Liver (tissue), 9 donors: Measurements from ENCODE around the gene CDON. TPM values are rescaled to one million over a fixed set of nuclear protein-coding genes. Genes with fewer than 3 reads are reported as not detected.

Experiments used
- DNase-seq: peaks from one replicate; pipeline ENCODE4 v3.0.0-alpha.2; 2017; ENCODE audit warnings: low spot score
- H3K27ac ChIP-seq, 2 donors: one replicate each; pipeline ENCODE4 v1.7.0; 2013; ENCODE audit warnings: inconsistent platforms in 2 of 2, low read length in 2 of 2, control low read depth in 1 of 2, low read depth in 1 of 2, mild to moderate bottlenecking in 1 of 2
- H3K27me3 ChIP-seq, 4 donors: one replicate each; pipeline versions ENCODE4 v1.6.1 to v1.7.0; 2013; ENCODE audit warnings: low read length in 3 of 4, inconsistent platforms in 1 of 4, mild to moderate bottlenecking in 1 of 4, moderate library complexity in 1 of 4; ENCODE audit not compliant: control insufficient read depth in 4 of 4, insufficient read depth in 4 of 4
- H3K36me3 ChIP-seq, 4 donors: one replicate each; pipeline versions ENCODE4 v1.6.1 to v1.7.0; 2013; ENCODE audit warnings: low read length in 3 of 4, mild to moderate bottlenecking in 3 of 4, low read depth in 1 of 4, moderate library complexity in 1 of 4; ENCODE audit not compliant: control insufficient read depth in 4 of 4, insufficient read depth in 3 of 4
- H3K4me1 ChIP-seq, 4 donors: one replicate each; pipeline versions ENCODE4 v1.6.1 to v1.7.0; 2013; ENCODE audit warnings: low read length in 3 of 4, mild to moderate bottlenecking in 3 of 4, moderate library complexity in 1 of 4; ENCODE audit not compliant: control insufficient read depth in 4 of 4, insufficient read depth in 4 of 4
- H3K4me3 ChIP-seq, 3 donors: one replicate each; pipeline versions ENCODE4 v1.6.1 to v1.7.0; 2013; ENCODE audit warnings: low read length in 3 of 3, control low read depth in 1 of 3, low read depth in 1 of 3, mild to moderate bottlenecking in 1 of 3
- H3K9ac ChIP-seq, 2 donors: one replicate each; pipeline ENCODE4 v1.7.0; 2013; ENCODE audit warnings: low read length in 2 of 2, mild to moderate bottlenecking in 2 of 2, moderate library complexity in 2 of 2, control low read depth in 1 of 2, low read depth in 1 of 2
- H3K9me3 ChIP-seq, 4 donors: one replicate each; pipeline versions ENCODE4 v1.6.1 to v1.7.0; 2013; ENCODE audit warnings: low read length in 3 of 4; ENCODE audit not compliant: control insufficient read depth in 4 of 4
- EGR1 ChIP-seq, 2 donors: IDR thresholded peaks; 2 replicates each; pipeline ENCODE4 v1.6.1; 2016 to 2018; ENCODE audit warnings: antibody characterized with exemption in 2 of 2, low read depth in 2 of 2
- FOXA1 ChIP-seq: IDR thresholded peaks from 2 replicates; pipeline ENCODE4 v1.6.1; 2016; ENCODE audit warnings: antibody characterized with exemption
- FOXA2 ChIP-seq: IDR thresholded peaks from 2 replicates; pipeline ENCODE4 v1.6.1; 2016; ENCODE audit warnings: antibody characterized with exemption
- GABPA ChIP-seq, 2 donors: IDR thresholded peaks in 1 of 2; conservative IDR thresholded peaks in 1 of 2; 2 replicates each; pipeline ENCODE4 v1.6.1; 2016; ENCODE audit warnings: antibody characterized with exemption in 2 of 2, mild to moderate bottlenecking in 1 of 2, moderate library complexity in 1 of 2
- HNF4A ChIP-seq, 2 donors: conservative IDR thresholded peaks; 2 replicates each; pipeline ENCODE4 v1.6.1; 2016; ENCODE audit warnings: antibody characterized with exemption in 2 of 2, mild to moderate bottlenecking in 2 of 2
- HNF4G ChIP-seq: IDR thresholded peaks from 2 replicates; pipeline ENCODE4 v1.6.1; 2016; ENCODE audit warnings: antibody characterized with exemption
- JUND ChIP-seq, 2 donors: IDR thresholded peaks; 2 replicates each; pipeline ENCODE4 v1.6.1; 2016; ENCODE audit warnings: antibody characterized with exemption in 2 of 2
- NR2F2 ChIP-seq: IDR thresholded peaks from 2 replicates; pipeline ENCODE4 v1.6.1; 2016; ENCODE audit warnings: antibody characterized with exemption
- RAD21 ChIP-seq, 2 donors: IDR thresholded peaks; 2 replicates each; pipeline ENCODE4 v1.6.1; 2016; ENCODE audit warnings: antibody characterized with exemption in 2 of 2, mild to moderate bottlenecking in 2 of 2
- RXRA ChIP-seq, 2 donors: IDR thresholded peaks; 2 replicates each; pipeline ENCODE4 v1.6.1; 2017 to 2018; ENCODE audit warnings: antibody characterized with exemption in 2 of 2, mild to moderate bottlenecking in 1 of 2
- SP1 ChIP-seq: IDR thresholded peaks from 2 replicates; pipeline ENCODE4 v1.6.1; 2018; ENCODE audit warnings: antibody characterized with exemption, mild to moderate bottlenecking
- TAF1 ChIP-seq: conservative IDR thresholded peaks from 2 replicates; pipeline ENCODE4 v1.6.1; 2016; ENCODE audit warnings: antibody characterized with exemption, mild to moderate bottlenecking
- YY1 ChIP-seq: IDR thresholded peaks from 2 replicates; pipeline ENCODE4 v1.6.1; 2016; ENCODE audit warnings: antibody characterized with exemption, mild to moderate bottlenecking
- WGBS: extraction: QIAGEN DNeasy Blood & Tissue Kit; methylation state at CpG from one replicate; pipeline ENCODE4 v1.1.7; 2013; 5-methylcytosine and 5-hydroxymethylcytosine counted together
- polyA plus RNA-seq, 2 donors: library from polyadenylated mRNA; stranded (reverse) in 1 of 2; unstranded in 1 of 2; fragments of 200-250 nt in 1 of 2; fragments of >200 nt in 1 of 2; fragmentation: Nextera tagmentation in 1 of 2; extraction: Ambion mirVana in 1 of 2; gene quantifications; one replicate each; pipeline versions ENCODE4 v1.2.1 to v1.2.3, GENCODE V29; 2013 to 2015
- total RNA-seq, 2 donors: library from RNA; depleted of rRNA; stranded (reverse); fragments of >200 nt; gene quantifications; one replicate each; pipeline ENCODE4 v1.2.3, GENCODE V29; 2014
- TF ChIP-seq, protein P1 (sequence below): IDR thresholded peaks from 2 replicates; pipeline ENCODE4 v1.6.1; 2016; ENCODE audit warnings: antibody characterized with exemption
- TF ChIP-seq, protein P2 (sequence below): IDR thresholded peaks from 2 replicates; pipeline ENCODE4 v1.6.1; 2016; ENCODE audit warnings: antibody characterized with exemption
- TF ChIP-seq, protein P3 (sequence below): IDR thresholded peaks from 2 replicates; pipeline ENCODE4 v1.6.1; 2016; ENCODE audit warnings: antibody characterized with exemption
- TF ChIP-seq, protein P4 (sequence below): fragments of 150-350 bp; IDR thresholded peaks from 2 replicates; pipeline ENCODE4 v1.5.1; 2017; ENCODE audit warnings: improper control_type of control experiment, low read depth, low read length; ENCODE audit not compliant: missing input control
- donor health status: healthy.
- donor health status: healthy.
- donor health status: healthy.
- donor health status: healthy.
- donor health status: healthy.

CDON gene
- total and polyA plus RNA-seq, 4 donors, result 0.69 to 7.4 (median 3.9) TPM

DNA sequence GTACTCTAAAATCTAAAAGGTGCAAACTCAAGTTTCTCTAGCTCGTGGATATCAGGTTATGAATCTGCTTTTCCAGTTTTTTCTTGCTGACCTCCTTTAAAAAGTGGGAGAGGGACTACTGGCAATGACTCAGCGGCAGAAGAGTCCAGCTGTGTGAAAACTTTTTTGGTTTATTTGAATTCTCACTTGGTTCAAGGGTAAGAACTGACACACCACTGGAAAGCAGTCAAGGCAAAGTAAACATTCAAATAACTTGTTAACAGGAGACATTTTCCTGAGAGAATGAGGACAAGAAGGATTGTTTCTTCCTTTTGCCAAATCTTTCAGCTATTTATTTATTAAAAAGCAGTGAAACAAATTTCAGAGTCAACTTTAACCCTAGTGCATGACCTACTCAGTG, 36.1 kb downstream of the CDON start:
- TF ChIP-seq NR2F2, result peak; percentile 16
- TF ChIP-seq, protein P1, sequence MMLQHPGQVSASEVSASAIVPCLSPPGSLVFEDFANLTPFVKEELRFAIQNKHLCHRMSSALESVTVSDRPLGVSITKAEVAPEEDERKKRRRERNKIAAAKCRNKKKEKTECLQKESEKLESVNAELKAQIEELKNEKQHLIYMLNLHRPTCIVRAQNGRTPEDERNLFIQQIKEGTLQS, result no peak
- no peaks in the 10 kb centered on the region for H3K36me3 ChIP-seq
- no peak overlapping the region for H3K4me3 ChIP-seq
- H3K27ac ChIP-seq, result no peak overlapping the region
- H3K9ac ChIP-seq, result peak overlapping the region in 1 of 2 donors; percentile 7
- WGBS, result 38% methylated on average over 2 of the region's 2 CpGs
- H3K4me1 ChIP-seq, result peaks cover 0 to 12% (median 5%) of the 10 kb centered on the region in 4 donors
- DNase-seq, result no peak
- no peaks in the 10 kb centered on the region for H3K27me3 ChIP-seq
- no peaks in the 10 kb centered on the region for H3K9me3 ChIP-seq

DNA sequence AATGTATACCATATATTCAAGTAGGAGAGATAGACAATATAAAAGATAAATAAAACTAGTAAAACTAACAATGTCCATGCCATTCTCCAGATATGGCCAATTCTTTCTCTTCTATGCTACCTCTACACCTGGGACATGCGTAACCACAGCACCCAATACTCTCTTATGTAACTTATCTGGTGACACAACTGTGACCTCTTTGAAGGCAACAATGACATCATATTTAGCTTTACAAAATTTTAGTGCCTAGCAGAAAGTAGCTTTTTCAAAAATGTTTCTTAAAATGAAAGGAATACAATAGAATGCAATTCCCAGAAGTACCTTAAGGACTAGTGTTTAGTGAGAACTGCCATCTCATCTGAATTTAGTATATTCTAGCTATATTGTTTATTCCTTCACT, 36.8 kb downstream of the CDON start:
- no peak overlapping the region for H3K27ac ChIP-seq
- H3K9ac ChIP-seq, result no peak overlapping the region
- 95% methylated on average over 1 of the region's 1 CpG for whole genome bisulfite sequencing
- H3K27me3 ChIP-seq, result no peaks in the 10 kb centered on the region
- no peak overlapping the region for H3K4me3 ChIP-seq
- no peak for TF ChIP-seq NR2F2
- TF ChIP-seq, protein P2, sequence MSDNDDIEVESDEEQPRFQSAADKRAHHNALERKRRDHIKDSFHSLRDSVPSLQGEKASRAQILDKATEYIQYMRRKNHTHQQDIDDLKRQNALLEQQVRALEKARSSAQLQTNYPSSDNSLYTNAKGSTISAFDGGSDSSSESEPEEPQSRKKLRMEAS, result no peak
- no peak for TF ChIP-seq HNF4G
- TF ChIP-seq, protein P3, sequence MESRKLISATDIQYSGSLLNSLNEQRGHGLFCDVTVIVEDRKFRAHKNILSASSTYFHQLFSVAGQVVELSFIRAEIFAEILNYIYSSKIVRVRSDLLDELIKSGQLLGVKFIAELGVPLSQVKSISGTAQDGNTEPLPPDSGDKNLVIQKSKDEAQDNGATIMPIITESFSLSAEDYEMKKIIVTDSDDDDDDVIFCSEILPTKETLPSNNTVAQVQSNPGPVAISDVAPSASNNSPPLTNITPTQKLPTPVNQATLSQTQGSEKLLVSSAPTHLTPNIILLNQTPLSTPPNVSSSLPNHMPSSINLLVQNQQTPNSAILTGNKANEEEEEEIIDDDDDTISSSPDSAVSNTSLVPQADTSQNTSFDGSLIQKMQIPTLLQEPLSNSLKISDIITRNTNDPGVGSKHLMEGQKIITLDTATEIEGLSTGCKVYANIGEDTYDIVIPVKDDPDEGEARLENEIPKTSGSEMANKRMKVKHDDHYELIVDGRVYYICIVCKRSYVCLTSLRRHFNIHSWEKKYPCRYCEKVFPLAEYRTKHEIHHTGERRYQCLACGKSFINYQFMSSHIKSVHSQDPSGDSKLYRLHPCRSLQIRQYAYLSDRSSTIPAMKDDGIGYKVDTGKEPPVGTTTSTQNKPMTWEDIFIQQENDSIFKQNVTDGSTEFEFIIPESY, result no peak
- TF ChIP-seq FOXA1, result no peak
- no peak for TF ChIP-seq JUND (IDR thresholded peaks at IDR 0.05)
- TF ChIP-seq GABPA (IDR thresholded peaks at IDR 0.05 in 1 of 2, conservative IDR thresholded peaks at IDR 0.05 in 1 of 2), result no peak
- no peak for TF ChIP-seq TAF1
- TF ChIP-seq HNF4A (conservative IDR thresholded peaks at IDR 0.05), result no peak
- TF ChIP-seq, protein P1, result no peak
- no peak for TF ChIP-seq SP1
- TF ChIP-seq, protein P4, sequence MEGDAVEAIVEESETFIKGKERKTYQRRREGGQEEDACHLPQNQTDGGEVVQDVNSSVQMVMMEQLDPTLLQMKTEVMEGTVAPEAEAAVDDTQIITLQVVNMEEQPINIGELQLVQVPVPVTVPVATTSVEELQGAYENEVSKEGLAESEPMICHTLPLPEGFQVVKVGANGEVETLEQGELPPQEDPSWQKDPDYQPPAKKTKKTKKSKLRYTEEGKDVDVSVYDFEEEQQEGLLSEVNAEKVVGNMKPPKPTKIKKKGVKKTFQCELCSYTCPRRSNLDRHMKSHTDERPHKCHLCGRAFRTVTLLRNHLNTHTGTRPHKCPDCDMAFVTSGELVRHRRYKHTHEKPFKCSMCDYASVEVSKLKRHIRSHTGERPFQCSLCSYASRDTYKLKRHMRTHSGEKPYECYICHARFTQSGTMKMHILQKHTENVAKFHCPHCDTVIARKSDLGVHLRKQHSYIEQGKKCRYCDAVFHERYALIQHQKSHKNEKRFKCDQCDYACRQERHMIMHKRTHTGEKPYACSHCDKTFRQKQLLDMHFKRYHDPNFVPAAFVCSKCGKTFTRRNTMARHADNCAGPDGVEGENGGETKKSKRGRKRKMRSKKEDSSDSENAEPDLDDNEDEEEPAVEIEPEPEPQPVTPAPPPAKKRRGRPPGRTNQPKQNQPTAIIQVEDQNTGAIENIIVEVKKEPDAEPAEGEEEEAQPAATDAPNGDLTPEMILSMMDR, result no peak
- TF ChIP-seq RAD21 (IDR thresholded peaks at IDR 0.05), result no peak
- TF ChIP-seq RXRA (IDR thresholded peaks at IDR 0.05), result no peak
- TF ChIP-seq YY1, result no peak
- H3K9me3 ChIP-seq, result no peaks in the 10 kb centered on the region
- no peaks in the 10 kb centered on the region for H3K36me3 ChIP-seq
- DNase-seq, result no peak
- H3K4me1 ChIP-seq, result peaks cover 0 to 12% (median 5%) of the 10 kb centered on the region in 4 donors

DNA sequence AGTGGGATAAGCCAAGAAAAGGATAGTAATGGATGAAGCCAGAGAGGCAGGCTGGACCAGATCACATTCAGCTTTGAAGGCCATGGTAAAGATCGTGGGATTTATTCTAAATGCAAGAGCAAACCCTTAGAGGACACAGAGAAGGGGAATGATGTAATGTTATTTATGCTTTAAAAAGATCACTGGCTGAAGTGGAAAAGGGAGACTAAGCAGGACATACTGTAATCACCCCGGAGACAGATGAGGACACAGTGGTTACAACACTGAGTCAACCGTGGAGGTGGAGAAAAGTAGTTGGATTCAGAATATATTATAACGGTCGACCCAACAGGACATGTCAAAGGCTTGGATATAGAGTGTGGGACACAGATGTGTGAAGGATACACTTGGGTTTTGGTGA, 38.5 kb downstream of the CDON start:
- Histone ChIP-seq H3K4me3 (no peak overlapping the region), H3K36me3 (peaks cover 0 to 2% (median 0%) of the 10 kb centered on the region in 4 donors), H3K4me1 (peaks cover 0 to 9% (median 2%) of the 10 kb centered on the region in 4 donors), H3K9me3 (no peaks in the 10 kb centered on the region), H3K27ac (no peak overlapping the region), H3K9ac (no peak overlapping the region), H3K27me3 (no peaks in the 10 kb centered on the region)
- TF ChIP-seq HNF4G, result no peak
- TF ChIP-seq EGR1 (IDR thresholded peaks at IDR 0.05; ENCODE audit: low read depth in 2 of 2), result no peak
- TF ChIP-seq NR2F2, result no peak
- TF ChIP-seq, protein P2, result no peak
- TF ChIP-seq FOXA2, result no peak
- TF ChIP-seq RXRA (IDR thresholded peaks at IDR 0.05), result no peak
- TF ChIP-seq, protein P1, result no peak
- DNase-seq, result no peak
- WGBS, result 93% methylated on average over 5 of the region's 5 CpGs
